ENCODE measurements around the gene FADS2. TPM values are rescaled to one million over a fixed set of nuclear protein-coding genes. Genes with fewer than 3 reads are reported as not detected.

Gene FADS2
- total and polyA plus RNA-seq, 9 of the 15 experiments (the other 6 are each of a cell fraction or from before 2014, with no cell fraction given) = 2.9 to 42.8 (median 16.2) TPM

DNA sequence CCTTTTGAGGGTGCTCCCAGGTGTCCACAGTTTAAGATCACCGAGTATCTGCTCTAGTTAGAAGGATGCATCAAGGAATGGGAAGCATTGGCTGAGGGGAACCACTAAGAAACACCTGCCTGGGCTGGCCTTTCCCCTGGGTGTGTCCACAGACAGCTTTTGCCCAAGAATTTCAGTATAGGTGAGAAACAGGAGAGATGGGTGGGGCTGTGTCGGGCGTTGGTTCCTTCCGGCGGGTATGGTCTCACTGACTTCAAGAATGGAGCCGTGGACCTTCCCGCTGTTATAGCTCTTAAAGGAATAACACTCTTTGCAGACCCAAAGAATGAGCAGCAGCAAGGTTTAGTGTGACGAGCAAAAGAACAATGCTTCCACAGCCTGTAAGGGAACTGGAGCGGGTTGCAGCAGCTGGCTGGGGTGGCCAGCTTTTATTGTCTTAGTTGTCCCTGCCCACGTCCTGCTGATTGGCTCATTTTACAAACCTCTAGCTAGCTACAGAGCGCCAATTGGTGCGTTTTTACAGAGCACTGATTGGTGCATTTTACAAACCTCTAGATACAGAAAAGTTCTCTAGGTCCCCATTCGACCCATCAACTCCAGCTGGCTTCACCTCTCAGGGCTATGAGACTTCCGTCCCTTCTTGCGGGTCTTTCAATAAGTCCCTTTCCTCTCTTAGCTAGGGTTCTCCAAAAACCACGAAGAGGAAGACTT is 13.7 kb upstream of the FADS2 start (continued):
- TF ChIP-seq, protein P1, sequence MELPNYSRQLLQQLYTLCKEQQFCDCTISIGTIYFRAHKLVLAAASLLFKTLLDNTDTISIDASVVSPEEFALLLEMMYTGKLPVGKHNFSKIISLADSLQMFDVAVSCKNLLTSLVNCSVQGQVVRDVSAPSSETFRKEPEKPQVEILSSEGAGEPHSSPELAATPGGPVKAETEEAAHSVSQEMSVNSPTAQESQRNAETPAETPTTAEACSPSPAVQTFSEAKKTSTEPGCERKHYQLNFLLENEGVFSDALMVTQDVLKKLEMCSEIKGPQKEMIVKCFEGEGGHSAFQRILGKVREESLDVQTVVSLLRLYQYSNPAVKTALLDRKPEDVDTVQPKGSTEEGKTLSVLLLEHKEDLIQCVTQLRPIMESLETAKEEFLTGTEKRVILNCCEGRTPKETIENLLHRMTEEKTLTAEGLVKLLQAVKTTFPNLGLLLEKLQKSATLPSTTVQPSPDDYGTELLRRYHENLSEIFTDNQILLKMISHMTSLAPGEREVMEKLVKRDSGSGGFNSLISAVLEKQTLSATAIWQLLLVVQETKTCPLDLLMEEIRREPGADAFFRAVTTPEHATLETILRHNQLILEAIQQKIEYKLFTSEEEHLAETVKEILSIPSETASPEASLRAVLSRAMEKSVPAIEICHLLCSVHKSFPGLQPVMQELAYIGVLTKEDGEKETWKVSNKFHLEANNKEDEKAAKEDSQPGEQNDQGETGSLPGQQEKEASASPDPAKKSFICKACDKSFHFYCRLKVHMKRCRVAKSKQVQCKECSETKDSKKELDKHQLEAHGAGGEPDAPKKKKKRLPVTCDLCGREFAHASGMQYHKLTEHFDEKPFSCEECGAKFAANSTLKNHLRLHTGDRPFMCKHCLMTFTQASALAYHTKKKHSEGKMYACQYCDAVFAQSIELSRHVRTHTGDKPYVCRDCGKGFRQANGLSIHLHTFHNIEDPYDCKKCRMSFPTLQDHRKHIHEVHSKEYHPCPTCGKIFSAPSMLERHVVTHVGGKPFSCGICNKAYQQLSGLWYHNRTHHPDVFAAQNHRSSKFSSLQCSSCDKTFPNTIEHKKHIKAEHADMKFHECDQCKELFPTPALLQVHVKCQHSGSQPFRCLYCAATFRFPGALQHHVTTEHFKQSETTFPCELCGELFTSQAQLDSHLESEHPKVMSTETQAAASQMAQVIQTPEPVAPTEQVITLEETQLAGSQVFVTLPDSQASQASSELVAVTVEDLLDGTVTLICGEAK (IDR thresholded peaks at IDR 0.05) = peak; percentile 24; the same call in 1 of the 2 replicates
- TF ChIP-seq, protein P1 (CRISPR knock-in tag; IDR thresholded peaks at IDR 0.05) = no peak
- TF ChIP-seq NKRF (IDR thresholded peaks at IDR 0.05; ENCODE audit: borderline replicate concordance) (0 out of 2 replicates have a peak, but pooled peaks have one; percentile 27), ZNF165 (CRISPR knock-in tag; IDR thresholded peaks at IDR 0.05; ENCODE audit: borderline replicate concordance) (0 out of 2 replicates have a peak, but pooled peaks have one; percentile 39)
